H9 (cell line): ENCODE results near the gene PCBP1. TPM values are rescaled to one million over a fixed set of nuclear protein-coding genes. Genes with fewer than 3 reads are reported as not detected.
A peak's percentile ranks its signal among the peaks of the same experiment; 100 is the strongest.

Source experiments
- DNase-seq: peaks from one replicate; pipeline ENCODE4 v3.0.0-alpha.2; 2017
- H2AFZ ChIP-seq: one replicate; pipeline ENCODE4 v1.6.1; 2013; ENCODE audit warnings: mild to moderate bottlenecking, low read length, control low read depth, moderate library complexity
- H2AK5ac ChIP-seq: 2 replicates; pipeline ENCODE4 v1.6.1; 2013; ENCODE audit warnings: low read length, control low read depth, mixed read lengths; ENCODE audit not compliant: insufficient read length
- H2BK120ac ChIP-seq: one replicate; pipeline ENCODE4 v1.6.1; 2013; ENCODE audit warnings: low read depth, mild to moderate bottlenecking, low read length, control low read depth, inconsistent platforms; ENCODE audit not compliant: poor library complexity, severe bottlenecking
- H2BK12ac ChIP-seq: 2 replicates; pipeline ENCODE4 v1.6.1; 2013; ENCODE audit warnings: low read length, control low read depth, mixed read lengths, low read depth; ENCODE audit not compliant: insufficient read length
- H2BK15ac ChIP-seq: 2 replicates; pipeline ENCODE4 v1.6.1; 2013; ENCODE audit warnings: low read depth, low read length, control low read depth
- H2BK20ac ChIP-seq: one replicate; pipeline ENCODE4 v1.6.1; 2013; ENCODE audit warnings: low read depth, mild to moderate bottlenecking, low read length, control low read depth, inconsistent platforms; ENCODE audit not compliant: poor library complexity, severe bottlenecking
- H2BK5ac ChIP-seq: 2 replicates; pipeline ENCODE4 v1.6.1; 2013; ENCODE audit warnings: low read length, control low read depth, mixed read lengths; ENCODE audit not compliant: insufficient read length
- H3K14ac ChIP-seq: 2 replicates; pipeline ENCODE4 v1.6.1; 2013; ENCODE audit warnings: low read length, control low read depth; ENCODE audit not compliant: insufficient read depth
- H3K18ac ChIP-seq: 2 replicates; pipeline ENCODE4 v1.6.1; 2013; ENCODE audit warnings: low read depth, mild to moderate bottlenecking, mixed read lengths, low read length, control low read depth; ENCODE audit not compliant: insufficient read length
- H3K23ac ChIP-seq: 2 replicates; pipeline ENCODE4 v1.6.1; 2013; ENCODE audit warnings: low read length, control low read depth, mixed read lengths, low read depth; ENCODE audit not compliant: insufficient read length
- H3K23me2 ChIP-seq: 2 replicates; pipeline ENCODE4 v1.6.1; 2013; ENCODE audit warnings: low read depth, mild to moderate bottlenecking, mixed read lengths, low read length, control low read depth; ENCODE audit not compliant: insufficient read length, poor library complexity, severe bottlenecking
- H3K27ac ChIP-seq: 2 replicates; pipeline ENCODE4 v1.5.1; 2013; ENCODE audit warnings: low read length, control low read depth, mixed read lengths, low read depth; ENCODE audit not compliant: insufficient read length
- H3K27me3 ChIP-seq: 2 replicates; pipeline ENCODE4 v1.6.1; 2013; ENCODE audit warnings: low read length, control low read depth, inconsistent platforms; ENCODE audit not compliant: insufficient read depth
- H3K4ac ChIP-seq: 2 replicates; pipeline ENCODE4 v1.6.1; 2013; ENCODE audit warnings: low read depth, mild to moderate bottlenecking, control low read depth, inconsistent platforms, low read length, moderate library complexity
- H3K4me1 ChIP-seq: 2 replicates; pipeline ENCODE4 v1.6.1; 2013; ENCODE audit warnings: low read length, control low read depth, inconsistent platforms; ENCODE audit not compliant: insufficient read depth
- H3K4me2 ChIP-seq: 2 replicates; pipeline ENCODE4 v1.6.1; 2013; ENCODE audit warnings: low read length, control low read depth, mixed read lengths; ENCODE audit not compliant: insufficient read length, insufficient read depth
- H3K56ac ChIP-seq: 2 replicates; pipeline ENCODE4 v1.6.1; 2013; ENCODE audit warnings: low read depth, mild to moderate bottlenecking, mixed read lengths, low read length, control low read depth; ENCODE audit not compliant: insufficient read length
- H3K79me1 ChIP-seq: 2 replicates; pipeline ENCODE4 v1.6.1; 2013; ENCODE audit warnings: low read depth, mild to moderate bottlenecking, moderate library complexity, low read length, control low read depth, inconsistent platforms; ENCODE audit not compliant: insufficient read depth, poor library complexity, severe bottlenecking
- H3K79me2 ChIP-seq: 2 replicates; pipeline ENCODE4 v1.6.1; 2013; ENCODE audit warnings: low read length, control low read depth, inconsistent platforms; ENCODE audit not compliant: insufficient read depth
- H3K9ac ChIP-seq: 2 replicates; pipeline ENCODE4 v1.6.1; 2013; ENCODE audit warnings: low read length, control low read depth, mixed read lengths; ENCODE audit not compliant: insufficient read length; ENCODE audit errors: extremely low read depth
- H3K9me3 ChIP-seq: one replicate; pipeline ENCODE4 v1.6.1; 2013; ENCODE audit warnings: low read depth, low read length, inconsistent platforms; ENCODE audit not compliant: control insufficient read depth
- H3T11ph ChIP-seq: one replicate; pipeline ENCODE4 v1.6.1; 2013; ENCODE audit warnings: mild to moderate bottlenecking, low read length, control low read depth, inconsistent platforms
- H4K20me1 ChIP-seq: one replicate; pipeline ENCODE4 v1.6.1; 2013; ENCODE audit not compliant: control insufficient read depth, insufficient read length, insufficient read depth
- H4K5ac ChIP-seq: 2 replicates; pipeline ENCODE4 v1.6.1; 2013; ENCODE audit warnings: low read depth, mild to moderate bottlenecking, mixed read lengths, low read length, control low read depth; ENCODE audit not compliant: insufficient read length
- H4K8ac ChIP-seq: replicated peaks from 2 replicates; pipeline ENCODE4 v1.6.1; 2013; ENCODE audit warnings: low read length, control low read depth, mixed read lengths, low read depth; ENCODE audit not compliant: insufficient read length
- H4K91ac ChIP-seq: 2 replicates; pipeline ENCODE4 v1.6.1; 2013; ENCODE audit warnings: low read depth, mild to moderate bottlenecking, moderate library complexity, mixed read lengths, low read length, control low read depth; ENCODE audit not compliant: insufficient read length
- H3K27ac Mint-ChIP-seq, 3 experiments: 2 replicates in 2 of 3; 3 replicates in 1 of 3; pipeline ENCODE4 v1.8.0; 2020 to 2021; ENCODE audit warnings: mixed read lengths in 3 of 3, mild to moderate bottlenecking in 1 of 3, moderate library complexity in 1 of 3
- H3K27me3 Mint-ChIP-seq: 2 replicates; pipeline ENCODE4 v1.8.0; 2021; ENCODE audit warnings: low read depth, mild to moderate bottlenecking, moderate library complexity, mixed read lengths
- H3K36me3 Mint-ChIP-seq, 3 experiments: 2 replicates in 2 of 3; 3 replicates in 1 of 3; pipeline ENCODE4 v1.8.0; 2020 to 2021; ENCODE audit warnings: low read depth in 3 of 3, mixed read lengths in 3 of 3; ENCODE audit not compliant: insufficient read depth in 1 of 3
- H3K4me1 Mint-ChIP-seq, 2 experiments: 2 replicates each; pipeline ENCODE4 v1.8.0; 2020; ENCODE audit warnings: mixed read lengths in 2 of 2
- H3K4me3 Mint-ChIP-seq, 2 experiments: 2 replicates in 1 of 2; 3 replicates in 1 of 2; pipeline ENCODE4 v1.8.0; 2020 to 2021; ENCODE audit warnings: mild to moderate bottlenecking in 2 of 2, mixed read lengths in 2 of 2, moderate library complexity in 1 of 2
- H3K9me3 Mint-ChIP-seq, 2 experiments: 2 replicates in 1 of 2; 3 replicates in 1 of 2; pipeline ENCODE4 v1.8.0; 2020; ENCODE audit warnings: mild to moderate bottlenecking in 2 of 2, mixed read lengths in 2 of 2, moderate library complexity in 1 of 2
- CTCF ChIP-seq: fragments of 200-600 bp; sonication (generic); conservative IDR thresholded peaks from 3 replicates; pipeline ENCODE4 v1.8.0; 2021; ENCODE audit warnings: antibody characterized with exemption, mild to moderate bottlenecking
- WGBS: extraction: QIAGEN DNeasy Blood & Tissue Kit; methylation state at CpG from one replicate; pipeline ENCODE4 v1.1.7; 2013; ENCODE audit warnings: missing lambda C conversion rate, low lambda C conversion rate, mixed read lengths; ENCODE audit not compliant: insufficient read length; ENCODE audit errors: extremely low coverage; 5-methylcytosine and 5-hydroxymethylcytosine counted together
- total RNA-seq: library from RNA; stranded (reverse); gene quantifications from 2 replicates; pipeline ENCODE4 v1.2.1, GENCODE V29; 2021

The PCBP1 gene
- total RNA-seq, 1 experiment from 2014 or later = 457 TPM

DNA sequence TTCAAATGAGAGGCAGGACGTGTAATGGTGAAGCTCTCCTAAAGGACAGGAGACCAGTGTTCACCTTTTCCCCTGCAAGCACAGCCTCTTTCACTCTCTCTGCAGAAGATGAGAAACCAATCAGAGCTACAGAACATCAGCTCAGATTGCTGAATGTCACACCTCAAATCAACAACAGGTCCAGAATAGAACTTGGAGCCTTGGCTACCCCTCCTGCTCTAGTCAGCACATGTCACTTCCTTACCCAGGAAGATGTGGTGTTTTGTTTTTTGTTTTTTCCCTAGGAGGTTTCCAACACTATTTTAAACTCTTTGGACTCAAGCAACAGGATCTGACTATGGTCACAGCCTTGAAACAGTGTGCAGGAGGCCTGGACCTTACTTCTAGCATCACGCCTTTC is 41.3 kb upstream of the PCBP1 start:
- H2BK5ac ChIP-seq = no peak overlapping the region
- Mint-ChIP-seq H3K4me1 (no peaks in the 10 kb centered on the region), H3K9me3 (no peaks in the 10 kb centered on the region; a peak in 1 of 5 replicates), H3K27me3 (no peaks in the 10 kb centered on the region), H3K4me3 (no peak overlapping the region), H3K36me3 (peaks cover 0 to 32% (median 12%) of the 10 kb centered on the region in 3 experiments; a peak in 4 of 7 replicates), H3K27ac (peak overlapping the region in 2 of 3 experiments; percentile 43 to 54; a peak in 4 of 7 replicates)
- no peak for DNase-seq
- no peak overlapping the region for H3K56ac ChIP-seq
- no peak overlapping the region for H3K4me2 ChIP-seq
- no peak for TF ChIP-seq CTCF
- H4K20me1 ChIP-seq = no peaks in the 10 kb centered on the region
- H2AK5ac ChIP-seq = no peak overlapping the region
- no peak overlapping the region for H3K9ac ChIP-seq
- H3K4ac ChIP-seq = no peak overlapping the region
- no peak overlapping the region for H4K5ac ChIP-seq
- H3K14ac ChIP-seq = no peak overlapping the region
- no peaks in the 10 kb centered on the region for H3K9me3 ChIP-seq
- no peak overlapping the region for H2BK20ac ChIP-seq
- H4K8ac ChIP-seq = no peak overlapping the region
- H3K23ac ChIP-seq = no peak overlapping the region
- no peak overlapping the region for H2BK12ac ChIP-seq
- H4K91ac ChIP-seq = no peak overlapping the region
- no peak overlapping the region for H2BK15ac ChIP-seq
- H3K27ac ChIP-seq = no peak overlapping the region
- H3K23me2 ChIP-seq = no peaks in the 10 kb centered on the region
- H2AFZ ChIP-seq = no peak overlapping the region
- no peak overlapping the region for H3T11ph ChIP-seq
- no peaks in the 10 kb centered on the region for H3K4me1 ChIP-seq
- H3K27me3 ChIP-seq = no peaks in the 10 kb centered on the region
- no peaks in the 10 kb centered on the region for H3K79me2 ChIP-seq
- no CpG with 5 or more reads among the region's 2 CpGs for WGBS
- no peak overlapping the region for H2BK120ac ChIP-seq
- no peak overlapping the region for H3K18ac ChIP-seq
- H3K79me1 ChIP-seq = no peaks in the 10 kb centered on the region
